WTC11 (cell line): Measurements from ENCODE around the gene CENPF.

ENCODE experiments used
- ATF2 ChIP-seq: sonication (generic); formaldehyde crosslinking; IDR thresholded peaks from 2 replicates; pipeline ENCODE4 v1.8.1; 2022; ENCODE audit warnings: low read depth, missing genetic modification reagents, borderline replicate concordance
- CTCF ChIP-seq: fragments of 200-600 bp; IDR thresholded peaks from 2 replicates; pipeline ENCODE4 v1.8.0; 2022; ENCODE audit warnings: antibody characterized with exemption
- E2F1 ChIP-seq: sonication (generic); formaldehyde crosslinking; IDR thresholded peaks from 2 replicates; pipeline ENCODE4 v1.8.0; 2022; ENCODE audit warnings: mild to moderate bottlenecking, missing genetic modification reagents
- EMX1 ChIP-seq: fragments of 250-450 bp; sonication (Bioruptor Pico); IDR thresholded peaks from 2 replicates; pipeline ENCODE4 v1.8.0; 2021; ENCODE audit warnings: mild to moderate bottlenecking
- MAX ChIP-seq: sonication (generic); formaldehyde crosslinking; IDR thresholded peaks from 2 replicates; pipeline ENCODE4 v1.8.0; 2022; ENCODE audit warnings: mild to moderate bottlenecking, missing genetic modification reagents
- PRDM15 ChIP-seq: sonication (generic); formaldehyde crosslinking; IDR thresholded peaks from 2 replicates; pipeline ENCODE4 v1.8.0; 2022; ENCODE audit warnings: missing genetic modification reagents
- USF2 ChIP-seq: sonication (generic); formaldehyde crosslinking; IDR thresholded peaks from 2 replicates; pipeline ENCODE4 v1.8.1; 2023; ENCODE audit warnings: mild to moderate bottlenecking, missing genetic modification reagents, moderate library complexity
- ZMAT4 ChIP-seq: fragments of 250-450 bp; sonication (Bioruptor Pico); IDR thresholded peaks from 2 replicates; pipeline ENCODE4 v1.9.0; 2021; ENCODE audit warnings: mild to moderate bottlenecking
- ZNF232 ChIP-seq: sonication (generic); formaldehyde crosslinking; IDR thresholded peaks from 2 replicates; pipeline ENCODE4 v1.8.0; 2022; ENCODE audit warnings: mild to moderate bottlenecking, missing genetic modification reagents

- no peak for TF ChIP-seq PRDM15 (CRISPR knock-in tag)
- no peak for TF ChIP-seq USF2 (CRISPR knock-in tag)
- TF ChIP-seq E2F1 (CRISPR knock-in tag): no peak
- no peak for TF ChIP-seq CTCF
- TF ChIP-seq EMX1 (CRISPR knock-in tag): no peak
- TF ChIP-seq MAX (CRISPR knock-in tag): no peak
- TF ChIP-seq ATF2 (CRISPR knock-in tag): no peak
- no peak for TF ChIP-seq ZNF232 (CRISPR knock-in tag)
- TF ChIP-seq ZMAT4: no peak
These were observed 44.9 kb upstream of the CENPF start for GRCh38 chr1:214557952-214558735.
